Urothelium cell line (cell line): ENCODE results near the gene IFITM2.

Experiments
- DNase-seq: peaks from one replicate; pipeline ENCODE4 v3.0.0; 2011; ENCODE audit warnings: low spot score, mixed read lengths
- FAIRE-seq: peaks from 2 replicates; lab custom pipeline; 2011; peaks lifted over from hg19 to GRCh38; lab: Jason Lieb, UNC

The IFITM2 gene

GRCh38 chr11:292211-293121 is 15.2 kb upstream of the IFITM2 start:
- DNase-seq (no peak), FAIRE-seq (no peak)

GRCh38 chr11:293271-293851 is 14.3 kb upstream of the IFITM2 start:
- DNase-seq, result no peak
- FAIRE-seq, result no peak

DNA sequence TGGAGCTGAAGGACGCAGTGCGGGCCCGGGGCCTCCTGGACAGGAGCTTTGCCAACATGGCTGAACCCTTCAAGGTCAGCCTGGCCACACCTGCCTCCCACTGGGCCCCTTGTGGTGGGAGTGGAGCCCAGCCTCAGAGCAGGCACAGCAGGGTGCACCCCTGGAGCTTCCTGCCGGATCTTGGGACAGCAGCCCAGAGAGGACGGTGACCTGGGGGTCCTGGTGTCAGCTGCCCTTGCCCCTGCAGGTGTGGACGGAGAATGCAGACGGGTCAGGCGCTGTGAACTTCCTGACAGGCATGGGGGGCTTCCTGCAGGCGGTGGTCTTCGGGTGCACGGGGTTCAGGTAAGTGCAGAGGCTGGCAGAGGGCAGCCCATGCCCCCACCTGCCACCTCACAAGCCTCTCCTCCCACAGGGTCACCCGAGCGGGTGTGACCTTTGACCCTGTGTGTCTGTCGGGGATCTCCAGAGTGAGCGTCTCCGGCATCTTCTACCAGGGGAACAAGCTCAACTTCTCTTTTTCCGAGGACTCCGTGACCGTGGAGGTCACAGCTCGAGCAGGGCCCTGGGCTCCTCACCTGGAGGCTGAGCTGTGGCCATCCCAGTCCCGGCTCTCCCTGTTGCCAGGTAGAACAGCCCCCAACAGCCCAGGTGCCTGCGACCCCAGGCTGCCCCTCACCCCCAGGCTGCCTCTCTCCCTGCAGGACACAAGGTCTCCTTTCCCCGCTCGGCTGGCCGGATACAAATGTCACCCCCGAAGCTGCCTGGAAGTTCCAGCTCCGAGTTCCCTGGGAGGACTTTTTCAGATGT is 13.6 kb upstream of the IFITM2 start:
- FAIRE-seq, result no peak
- no peak for DNase-seq

- no peak for FAIRE-seq
- no peak for DNase-seq
These were observed 12.8 kb upstream of the IFITM2 start for GRCh38 chr11:294780-295179.

DNA sequence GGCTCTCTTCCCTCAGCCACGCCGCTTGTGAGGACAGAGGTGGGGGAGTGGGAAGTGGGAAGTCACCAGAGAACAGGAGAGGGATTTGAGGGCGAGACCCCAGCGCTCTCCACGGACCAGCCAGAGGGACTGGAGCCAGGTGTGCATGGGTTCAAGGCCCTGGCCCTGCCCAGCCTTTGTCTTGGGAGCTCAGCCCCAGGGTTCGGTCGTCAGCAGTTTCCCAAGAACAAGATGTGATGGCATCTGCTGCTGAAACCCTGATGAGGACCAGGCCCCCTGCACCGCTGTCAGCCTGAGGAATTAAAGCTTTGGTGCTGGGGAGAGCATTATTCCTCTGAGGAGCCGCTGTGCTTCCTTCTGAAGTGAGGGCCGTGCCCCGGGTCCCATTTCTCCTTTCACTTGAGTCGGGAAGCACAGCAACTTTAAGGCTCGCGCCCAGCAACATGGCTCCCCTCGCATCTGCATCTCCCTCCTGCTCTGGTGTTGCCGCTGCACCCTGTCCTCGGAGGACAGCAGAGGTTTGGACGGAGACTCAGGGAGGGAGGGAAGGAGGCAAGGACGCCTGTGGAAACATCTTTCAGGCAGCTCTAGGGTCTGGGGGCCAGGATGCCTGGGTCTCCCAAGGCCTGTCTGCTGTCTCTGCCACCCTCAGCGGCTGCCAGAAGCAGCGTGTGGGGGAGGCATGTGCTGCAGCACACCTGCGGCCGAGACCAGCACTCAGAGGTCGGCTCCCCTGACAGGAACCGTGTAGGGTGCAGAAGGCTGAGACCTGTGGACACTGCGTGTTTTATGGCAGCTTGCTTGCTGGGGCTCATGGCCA is 12.1 kb upstream of the IFITM2 start:
- DNase-seq (no peak), FAIRE-seq (no peak)

- no peak for DNase-seq
- no peak for FAIRE-seq
These were observed 11.2 kb upstream of the IFITM2 start for GRCh38 chr11:296171-297050.

GRCh38 chr11:297051-297585 is 10.5 kb upstream of the IFITM2 start:
- DNase-seq (no peak), FAIRE-seq (no peak)

DNA sequence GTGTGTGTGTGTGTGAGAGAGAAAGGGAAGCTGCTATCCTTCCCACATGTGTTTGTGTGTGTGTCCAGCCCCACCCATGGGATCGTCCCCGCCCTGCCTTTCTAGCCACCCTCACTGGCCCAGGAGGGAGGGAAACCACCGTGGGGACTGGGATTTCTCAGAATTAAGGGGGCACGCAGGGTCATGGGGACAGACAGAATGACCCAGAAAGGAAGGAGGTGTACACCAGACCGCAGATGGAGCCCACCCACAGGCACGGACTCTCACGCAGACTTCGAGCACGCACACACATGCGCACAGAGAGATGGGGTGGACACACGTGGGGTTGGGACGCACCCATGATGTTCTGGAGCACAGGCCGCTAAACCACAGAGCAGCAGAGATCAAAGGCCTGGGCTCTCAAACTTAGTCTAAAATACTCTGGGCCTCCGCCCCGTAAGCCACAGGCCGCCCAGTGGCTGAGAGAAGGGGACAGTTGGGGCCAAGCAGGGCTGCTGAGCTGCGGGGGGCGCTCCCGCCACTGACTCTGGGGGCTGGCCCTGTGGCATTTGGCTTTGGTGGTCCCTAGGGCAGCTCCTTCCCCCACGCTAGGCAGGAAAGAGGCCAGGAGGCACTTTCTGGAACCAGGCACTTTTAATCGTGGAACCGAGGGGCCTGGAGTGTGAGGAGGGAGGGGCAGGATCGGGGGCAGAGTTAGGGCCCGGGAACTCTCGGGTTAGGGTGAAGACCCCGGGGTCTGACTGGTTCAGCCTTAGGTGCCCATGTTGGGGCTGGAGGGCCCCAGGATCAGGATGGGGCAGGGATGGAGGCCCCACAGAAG is 9.8 kb upstream of the IFITM2 start:
- FAIRE-seq, result no peak

DNA sequence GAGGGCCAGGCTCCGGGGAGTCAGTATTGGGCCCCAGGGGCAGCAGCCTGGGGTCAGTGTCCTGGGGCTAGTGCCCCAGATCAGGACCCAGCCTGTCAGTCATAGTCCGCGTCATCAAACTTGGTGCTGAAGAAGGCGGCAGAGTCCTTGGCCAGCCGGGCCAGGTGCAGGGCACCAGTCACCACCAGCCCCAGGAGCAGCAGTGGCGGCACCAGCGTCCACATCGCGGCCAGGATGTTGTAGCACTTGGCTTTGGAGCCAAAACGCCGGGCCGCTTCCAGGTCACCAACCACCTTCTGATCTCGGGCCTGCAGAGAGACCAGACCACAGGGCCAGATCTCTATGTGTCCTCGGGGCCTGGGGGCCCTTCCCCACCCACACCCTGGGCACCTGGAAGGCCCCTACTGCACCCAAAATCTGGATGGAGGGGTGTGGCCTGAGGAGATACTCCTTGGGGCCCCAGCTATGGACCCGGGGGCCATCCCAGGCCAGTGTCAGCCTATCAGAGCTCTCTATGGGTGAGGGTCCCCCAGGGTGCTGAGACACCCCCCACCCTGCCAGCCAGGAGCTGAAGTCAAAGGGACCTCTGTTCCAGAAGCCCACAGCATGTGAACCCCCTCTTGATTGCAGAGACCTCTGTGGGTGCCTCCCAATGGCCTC is 9.1 kb upstream of the IFITM2 start:
- DNase-seq (no peak), FAIRE-seq (no peak)

More for the DNA sequence above, 9.8 kb upstream of the IFITM2 start:
- no peak for DNase-seq

- DNase-seq (no peak), FAIRE-seq (no peak)
These were observed 8.3 kb upstream of the IFITM2 start, which contains the start of gene IFITM5 for GRCh38 chr11:299081-299891. Gene IFITM5 (minus strand): TSS chr11:299526. CDS start chr11:299490, 36 bp downstream.

GRCh38 chr11:299951-300735 is 7.5 kb upstream of the IFITM2 start:
- no peak for DNase-seq
- FAIRE-seq, result no peak

DNA sequence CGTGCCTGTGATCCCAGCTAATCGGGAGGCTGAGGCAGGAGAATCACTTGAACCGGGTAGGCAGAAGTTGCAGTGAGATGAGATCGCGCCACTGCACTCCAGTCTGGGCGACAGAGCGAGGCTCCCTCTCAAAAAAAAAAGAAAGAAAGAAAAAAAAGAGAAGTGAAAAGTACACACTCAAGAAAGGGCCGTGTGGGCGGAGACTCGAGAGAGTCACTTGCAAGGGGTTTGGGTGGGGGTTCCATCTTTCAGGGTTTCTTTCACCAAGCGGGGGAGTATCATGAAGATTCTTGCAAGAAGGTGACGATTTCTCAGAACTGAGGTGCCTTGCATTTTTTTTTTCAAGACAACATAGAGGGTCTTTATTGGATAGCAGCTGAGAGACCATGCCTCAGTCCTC is 4.3 kb upstream of the IFITM2 start:
- FAIRE-seq, result no peak
- no peak for DNase-seq

- DNase-seq (no peak), FAIRE-seq (no peak)
These were observed 3.5 kb upstream of the IFITM2 start for GRCh38 chr11:304061-304506.

DNA sequence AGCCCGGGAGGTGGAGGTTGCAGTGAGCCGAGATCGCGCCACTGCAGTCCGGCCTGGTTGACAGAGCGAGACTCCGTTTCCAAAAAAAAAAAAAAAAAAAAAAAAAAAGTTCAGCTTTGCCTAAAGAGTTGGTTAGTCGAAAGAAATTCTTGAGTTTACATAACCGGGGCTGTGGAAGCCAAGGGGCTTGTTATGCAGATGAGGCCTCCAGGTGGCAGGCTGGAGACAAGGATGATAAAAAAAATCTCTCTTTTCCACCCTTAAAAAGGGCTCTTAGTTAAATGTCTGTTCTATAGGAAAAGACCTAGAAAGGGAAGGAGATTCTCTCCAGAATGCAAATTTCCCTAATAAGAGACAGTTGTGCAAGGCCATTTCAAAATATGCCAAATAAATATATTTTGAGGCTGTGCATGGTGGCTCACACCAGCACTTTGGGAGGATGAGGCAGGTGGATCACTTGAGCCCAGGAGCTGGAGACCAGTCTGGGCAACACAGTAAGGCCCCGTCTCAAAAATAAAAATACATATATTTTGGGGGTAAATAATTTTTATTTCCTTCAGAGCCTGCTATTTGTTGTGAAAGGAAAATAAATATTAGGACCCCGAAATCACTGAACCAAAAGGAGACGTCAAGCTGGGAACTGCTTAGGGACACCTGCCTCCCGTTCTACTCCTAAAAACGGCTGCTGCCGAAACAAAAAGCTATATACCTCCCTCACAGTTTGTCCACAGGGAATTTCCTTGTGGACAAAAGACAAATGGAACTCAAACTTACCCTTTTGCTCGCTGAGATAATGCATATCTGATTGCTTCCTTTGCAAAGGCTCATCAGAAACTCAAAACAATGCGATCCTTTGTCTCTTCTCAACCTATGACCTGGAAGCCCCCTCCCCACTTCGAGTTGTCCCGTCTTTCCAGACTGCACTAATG is 2.4 kb upstream of the IFITM2 start:
- DNase-seq (peak; percentile 55), FAIRE-seq (no peak)

GRCh38 chr11:305844-306211 is 1.8 kb upstream of the IFITM2 start:
- DNase-seq (no peak), FAIRE-seq (no peak)
